Hypothalamus (tissue), 51 donors: ENCODE measurements around the gene HOXA1.

Source experiments
- DNase-seq, 51 donors: peaks; one replicate each; lab custom pipeline; 2025; lab: John Stamatoyannopoulos, UW

HOXA1 gene

GRCh38 chr7:27118580-27118979 is 22.8 kb upstream of the HOXA1 start:
- no peak for DNase-seq

- no peak for DNase-seq
Observed at GRCh38 chr7:27117887-27118491, 22.2 kb upstream of the HOXA1 start.

GRCh38 chr7:27116962-27117886 is 21.4 kb upstream of the HOXA1 start:
- DNase-seq, result no peak

- DNase-seq, result no peak
Observed at GRCh38 chr7:27116031-27116961, 20.5 kb upstream of the HOXA1 start.

GRCh38 chr7:27115221-27116026 is 19.6 kb upstream of the HOXA1 start:
- DNase-seq, result no peak

- DNase-seq, result no peak
Observed at GRCh38 chr7:27114881-27115220, 19.1 kb upstream of the HOXA1 start.

- DNase-seq, result no peak
Observed at GRCh38 chr7:27113991-27114769, 18.4 kb upstream of the HOXA1 start.

- DNase-seq, result no peak
Observed at GRCh38 chr7:27112955-27113949, 17.5 kb upstream of the HOXA1 start.

- DNase-seq, result no peak
Observed at GRCh38 chr7:27112361-27112760, 16.6 kb upstream of the HOXA1 start.

- no peak for DNase-seq
Observed at GRCh38 chr7:27111751-27112277, 16.0 kb upstream of the HOXA1 start.

- no peak for DNase-seq
Observed at GRCh38 chr7:27111042-27111750, 15.4 kb upstream of the HOXA1 start.

- DNase-seq, result no peak
Observed at GRCh38 chr7:27110186-27111031, 14.6 kb upstream of the HOXA1 start.

GRCh38 chr7:27109466-27110185 is 13.8 kb upstream of the HOXA1 start:
- no peak for DNase-seq

- no peak for DNase-seq
Observed at GRCh38 chr7:27108390-27109127, 12.8 kb upstream of the HOXA1 start.
